ENCODE data around the gene PCBP2. TPM values are rescaled to one million over a fixed set of nuclear protein-coding genes. Genes with fewer than 3 reads are reported as not detected.
A peak's percentile ranks its signal among the peaks of the same experiment; 100 is the strongest.
"Not testable (repeated sequence)": the region's sequence is repeated elsewhere in the genome, so short reads cannot be mapped to it uniquely, and the experiment has no call there.

Gene PCBP2
- polyA plus RNA-seq, 3 donors: 79.6 to 588 (median 81.9) TPM

GRCh38 chr12:53441040-53441833 is 10.7 kb upstream of the PCBP2 start, which contains the start of gene PRR13:
Gene PRR13, plus strand, starts transcription at chr12:53441734. Its CDS starts 981 bp downstream, at chr12:53442715.
- Mint-ChIP-seq H3K27me3 (ENCODE audit: low read depth in 3 of 3) (peaks cover 0 to 2% (median 1%) of the 10 kb centered on the region in 3 donors), H3K27ac (peak within 1 kb of the TSS; percentile 95 to 99 (median 98)), H3K9me3 (no peaks in the 10 kb centered on the region), H3K4me3 (peak within 1 kb of the TSS; percentile 96 to 98), H3K36me3 (peaks cover 26 to 33% of the 10 kb centered on the region in 2 donors), H3K4me1 (peaks cover 37% of the 10 kb centered on the region)
- Histone ChIP-seq H3K4me1 (ENCODE audit: control insufficient read depth in 1 of 2, insufficient read depth in 2 of 2, low read length in 2 of 2) (peaks cover 30 to 46% of the 10 kb centered on the region in 2 donors), H4K20me1 (ENCODE audit: insufficient read depth, low read length) (peaks cover 38% of the 10 kb centered on the region), H2AFZ (ENCODE audit: insufficient read depth, low read depth, low read length, poor library complexity, severe bottlenecking) (peak within 1 kb of the TSS; percentile 89), H3K79me2 (ENCODE audit: insufficient read depth, low read length) (peaks cover 46% of the 10 kb centered on the region), H3K36me3 (replicated peaks in 1 of 2; ENCODE audit: control insufficient read depth in 1 of 2, insufficient read depth in 2 of 2, low read length in 2 of 2) (peaks cover 29 to 34% of the 10 kb centered on the region in 2 donors), H3K27me3 (ENCODE audit: control insufficient read depth in 2 of 2, insufficient read depth in 2 of 2, low read length in 2 of 2) (no peaks in the 10 kb centered on the region), H3K27ac (ENCODE audit: low read depth in 1 of 2, low read length in 2 of 2) (peak within 1 kb of the TSS; percentile 85 to 95), H3K9me3 (replicated peaks in 1 of 2; ENCODE audit: control insufficient read depth in 1 of 2, insufficient read depth in 1 of 2, low read length in 2 of 2) (no peaks in the 10 kb centered on the region), H3K9ac (ENCODE audit: insufficient read depth, low read length, poor library complexity, severe bottlenecking) (peak within 1 kb of the TSS; percentile 87), H3K4me2 (replicated peaks; ENCODE audit: extremely low read depth, low read length, poor library complexity, severe bottlenecking) (peak within 1 kb of the TSS; percentile 81), H3K4me3 (replicated peaks in 1 of 3; ENCODE audit: low read depth in 2 of 3, low read length in 3 of 3) (peak within 1 kb of the TSS; percentile 92 to 99 (median 98))
- intact Hi-C loops (cut with micrococcal nuclease): no loop called here
- WGBS (ENCODE audit: insufficient coverage): 3% methylated on average over 12 of the region's 31 CpGs
- TF ChIP-seq CTCF (IDR thresholded peaks at IDR 0.05): no peak
- DNase-seq: peak; percentile 97 to 100 (median 98)

DNA sequence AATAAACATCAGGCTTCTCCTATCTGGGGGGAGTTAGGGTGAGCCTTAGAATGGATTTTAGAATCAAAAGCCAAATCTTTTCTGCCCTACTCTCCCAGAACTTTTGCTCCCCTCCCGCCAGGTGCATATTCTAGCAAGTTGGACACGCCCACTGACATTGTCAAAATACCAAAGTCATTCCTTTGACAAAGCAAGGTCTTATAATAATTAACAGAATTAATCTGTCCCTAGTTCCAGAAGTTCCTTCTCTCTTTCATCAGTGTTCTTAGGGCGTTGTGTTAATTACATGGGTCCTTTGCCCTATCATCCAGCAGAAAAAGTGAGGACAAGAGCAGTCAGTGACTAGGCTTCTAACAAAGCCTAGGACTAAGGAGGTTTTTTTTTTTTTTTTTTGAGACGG is 7.9 kb upstream of the PCBP2 start:
- peaks cover 44% of the 10 kb centered on the region for H3K4me1 Mint-ChIP-seq
- no peak for DNase-seq
- Histone ChIP-seq H3K4me3 (replicated peaks in 1 of 3; ENCODE audit: low read depth in 2 of 3, low read length in 3 of 3) (peak overlapping the region in 1 of 3 experiments; percentile 23), H3K9ac (ENCODE audit: insufficient read depth, low read length, poor library complexity, severe bottlenecking) (no peak overlapping the region), H3K4me2 (replicated peaks; ENCODE audit: extremely low read depth, low read length, poor library complexity, severe bottlenecking) (peak overlapping the region; percentile 21), H3K9me3 (replicated peaks in 1 of 2; ENCODE audit: control insufficient read depth in 1 of 2, insufficient read depth in 1 of 2, low read length in 2 of 2) (no peaks in the 10 kb centered on the region), H3K79me2 (ENCODE audit: insufficient read depth, low read length) (peaks cover 59% of the 10 kb centered on the region), H3K27ac (ENCODE audit: low read depth in 1 of 2, low read length in 2 of 2) (peak overlapping the region in 1 of 2 donors; percentile 22), H3K27me3 (ENCODE audit: control insufficient read depth in 2 of 2, insufficient read depth in 2 of 2, low read length in 2 of 2) (no peaks in the 10 kb centered on the region), H3K4me1 (ENCODE audit: control insufficient read depth in 1 of 2, insufficient read depth in 2 of 2, low read length in 2 of 2) (peaks cover 30 to 46% of the 10 kb centered on the region in 2 donors), H3K36me3 (replicated peaks in 1 of 2; ENCODE audit: control insufficient read depth in 1 of 2, insufficient read depth in 2 of 2, low read length in 2 of 2) (peaks cover 50 to 60% of the 10 kb centered on the region in 2 donors), H4K20me1 (ENCODE audit: insufficient read depth, low read length) (peaks cover 64% of the 10 kb centered on the region), H2AFZ (ENCODE audit: insufficient read depth, low read depth, low read length, poor library complexity, severe bottlenecking) (no peak overlapping the region)
- peak overlapping the region in 4 of 7 donors; percentile 15 to 63 (median 38) for H3K27ac Mint-ChIP-seq
- intact Hi-C loops (cut with micrococcal nuclease): no loop called here
- whole genome bisulfite sequencing (ENCODE audit: insufficient coverage): no CpG with 5 or more reads among the region's 4 CpGs
- H3K36me3 Mint-ChIP-seq: peaks cover 41 to 55% of the 10 kb centered on the region in 2 donors
- H3K9me3 Mint-ChIP-seq: no peaks in the 10 kb centered on the region
- no peak overlapping the region for H3K4me3 Mint-ChIP-seq
- TF ChIP-seq CTCF (IDR thresholded peaks at IDR 0.05): no peak
- peaks cover 0 to 3% (median 0%) of the 10 kb centered on the region in 3 donors for H3K27me3 Mint-ChIP-seq (ENCODE audit: low read depth in 3 of 3)

DNA sequence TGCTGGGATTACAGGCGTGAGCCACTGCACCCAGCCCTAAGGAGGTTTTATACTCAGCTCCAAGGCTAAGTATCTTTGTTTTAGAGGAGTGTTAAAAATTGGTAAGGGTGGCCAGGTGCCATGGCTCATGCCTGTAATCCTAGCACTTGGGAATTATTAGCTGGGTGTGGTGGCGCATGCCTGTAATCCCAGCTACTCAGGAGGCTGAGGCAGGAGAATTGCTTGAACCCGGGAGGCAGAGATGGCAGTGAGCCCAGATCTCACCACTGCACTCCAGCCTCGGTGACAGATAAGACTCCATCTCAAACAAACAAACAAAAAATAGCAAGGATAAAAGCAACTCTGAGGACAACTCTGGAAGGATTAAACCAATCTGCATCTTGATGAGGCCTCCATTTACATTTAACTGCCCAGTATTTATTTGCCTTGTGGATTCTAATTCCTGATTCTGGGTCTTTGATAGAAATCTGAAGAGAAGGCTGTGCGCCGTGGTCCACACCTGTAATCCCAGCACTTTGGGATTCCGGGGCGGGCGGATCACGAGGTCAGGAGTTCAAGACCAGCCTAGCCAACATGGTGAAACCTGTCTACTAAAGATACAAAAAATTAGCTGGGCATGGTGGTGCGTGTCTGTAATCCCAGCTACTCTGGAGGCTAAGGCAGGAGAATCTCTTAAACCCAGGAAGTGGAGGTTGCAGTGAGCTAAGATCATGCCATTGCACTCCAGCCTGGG is 7.1 kb upstream of the PCBP2 start:
- H3K27me3 Mint-ChIP-seq (ENCODE audit: low read depth in 3 of 3); intact Hi-C loops (cut with micrococcal nuclease): not testable (repeated sequence)

More for the DNA sequence above, 7.1 kb upstream of the PCBP2 start:
- peaks cover 64% of the 10 kb centered on the region for H4K20me1 ChIP-seq (ENCODE audit: insufficient read depth, low read length)
- Mint-ChIP-seq H3K36me3 (peaks cover 41 to 55% of the 10 kb centered on the region in 2 donors), H3K27ac (peak overlapping the region in 6 of 7 donors; percentile 18 to 57 (median 34)), H3K4me1 (peaks cover 44% of the 10 kb centered on the region)
- H3K4me3 Mint-ChIP-seq; H2AFZ ChIP-seq (ENCODE audit: insufficient read depth, low read depth, low read length, poor library complexity, severe bottlenecking); H3K9me3 Mint-ChIP-seq; H3K4me2 ChIP-seq (replicated peaks; ENCODE audit: extremely low read depth, low read length, poor library complexity, severe bottlenecking); DNase-seq; H3K9ac ChIP-seq (ENCODE audit: insufficient read depth, low read length, poor library complexity, severe bottlenecking); H3K27me3 ChIP-seq (ENCODE audit: control insufficient read depth in 2 of 2, insufficient read depth in 2 of 2, low read length in 2 of 2); H3K4me3 ChIP-seq (replicated peaks in 1 of 3; ENCODE audit: low read depth in 2 of 3, low read length in 3 of 3); H3K9me3 ChIP-seq (replicated peaks in 1 of 2; ENCODE audit: control insufficient read depth in 1 of 2, insufficient read depth in 1 of 2, low read length in 2 of 2): not testable (repeated sequence)
- peaks cover 30 to 46% of the 10 kb centered on the region in 2 donors for H3K4me1 ChIP-seq (ENCODE audit: control insufficient read depth in 1 of 2, insufficient read depth in 2 of 2, low read length in 2 of 2)
- H3K27ac ChIP-seq (ENCODE audit: low read depth in 1 of 2, low read length in 2 of 2): peak overlapping the region in 1 of 2 donors; percentile 4
- peaks cover 50 to 63% of the 10 kb centered on the region in 2 donors for H3K36me3 ChIP-seq (replicated peaks in 1 of 2; ENCODE audit: control insufficient read depth in 1 of 2, insufficient read depth in 2 of 2, low read length in 2 of 2)
- 100% methylated on average over 7 of the region's 11 CpGs for WGBS (ENCODE audit: insufficient coverage)
- H3K79me2 ChIP-seq (ENCODE audit: insufficient read depth, low read length): peaks cover 59% of the 10 kb centered on the region

Measured in CD14-positive monocyte (primary cell).